Measurements from ENCODE around the gene GPR87. TPM values are rescaled to one million over a fixed set of nuclear protein-coding genes. Genes with fewer than 3 reads are reported as not detected.
A peak's percentile ranks its signal among the peaks of the same experiment; 100 is the strongest.

GPR87 gene, protein sequence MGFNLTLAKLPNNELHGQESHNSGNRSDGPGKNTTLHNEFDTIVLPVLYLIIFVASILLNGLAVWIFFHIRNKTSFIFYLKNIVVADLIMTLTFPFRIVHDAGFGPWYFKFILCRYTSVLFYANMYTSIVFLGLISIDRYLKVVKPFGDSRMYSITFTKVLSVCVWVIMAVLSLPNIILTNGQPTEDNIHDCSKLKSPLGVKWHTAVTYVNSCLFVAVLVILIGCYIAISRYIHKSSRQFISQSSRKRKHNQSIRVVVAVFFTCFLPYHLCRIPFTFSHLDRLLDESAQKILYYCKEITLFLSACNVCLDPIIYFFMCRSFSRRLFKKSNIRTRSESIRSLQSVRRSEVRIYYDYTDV
- total RNA-seq, result not detected in 2 replicates

DNA sequence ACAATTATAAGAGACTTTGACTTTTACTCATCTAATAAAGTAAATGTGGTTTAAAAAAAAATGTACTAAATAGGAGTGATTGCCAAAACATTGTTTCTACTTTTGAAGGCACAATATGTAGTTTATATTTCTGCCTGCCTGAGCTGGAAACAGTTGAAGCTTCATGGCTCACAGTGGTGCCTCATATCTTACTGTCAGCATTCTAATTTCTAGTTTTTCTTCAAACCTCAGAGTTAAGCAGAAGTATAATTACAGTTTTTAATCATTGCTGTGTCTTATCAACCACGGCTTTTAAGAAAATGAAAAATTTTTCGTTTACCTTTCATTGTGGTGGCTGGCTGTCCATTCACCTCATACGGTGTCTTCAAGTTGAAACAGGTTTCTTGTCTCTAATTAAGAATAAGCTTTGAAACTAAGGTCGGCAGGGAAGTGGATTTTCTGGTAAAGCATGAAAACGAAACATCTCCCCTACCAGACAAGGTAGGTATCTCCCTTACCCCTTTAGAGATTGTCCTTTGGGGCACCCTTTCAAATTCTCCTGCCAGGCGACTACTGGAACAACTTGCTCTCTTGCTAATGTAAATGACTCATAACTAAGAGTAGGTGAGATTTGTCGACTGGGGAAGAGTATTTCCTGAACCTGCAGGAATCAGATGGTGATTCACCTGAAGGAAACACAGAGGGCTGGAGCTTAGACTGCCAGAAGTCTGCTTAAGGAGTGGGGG, at the start of gene GPR87:
TSS of gene GPR87 (minus strand) at position 554 of the 725 bp plus-strand sequence. CDS start 16,720 bp downstream, outside the sequence.
- TF ChIP-seq, protein P1, sequence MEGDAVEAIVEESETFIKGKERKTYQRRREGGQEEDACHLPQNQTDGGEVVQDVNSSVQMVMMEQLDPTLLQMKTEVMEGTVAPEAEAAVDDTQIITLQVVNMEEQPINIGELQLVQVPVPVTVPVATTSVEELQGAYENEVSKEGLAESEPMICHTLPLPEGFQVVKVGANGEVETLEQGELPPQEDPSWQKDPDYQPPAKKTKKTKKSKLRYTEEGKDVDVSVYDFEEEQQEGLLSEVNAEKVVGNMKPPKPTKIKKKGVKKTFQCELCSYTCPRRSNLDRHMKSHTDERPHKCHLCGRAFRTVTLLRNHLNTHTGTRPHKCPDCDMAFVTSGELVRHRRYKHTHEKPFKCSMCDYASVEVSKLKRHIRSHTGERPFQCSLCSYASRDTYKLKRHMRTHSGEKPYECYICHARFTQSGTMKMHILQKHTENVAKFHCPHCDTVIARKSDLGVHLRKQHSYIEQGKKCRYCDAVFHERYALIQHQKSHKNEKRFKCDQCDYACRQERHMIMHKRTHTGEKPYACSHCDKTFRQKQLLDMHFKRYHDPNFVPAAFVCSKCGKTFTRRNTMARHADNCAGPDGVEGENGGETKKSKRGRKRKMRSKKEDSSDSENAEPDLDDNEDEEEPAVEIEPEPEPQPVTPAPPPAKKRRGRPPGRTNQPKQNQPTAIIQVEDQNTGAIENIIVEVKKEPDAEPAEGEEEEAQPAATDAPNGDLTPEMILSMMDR (IDR thresholded peaks at IDR 0.05; ENCODE audit: extremely low read depth, low read depth, low read length), result no peak
- H3K4me2 ChIP-seq (ENCODE audit: insufficient read depth, low read length), result no peak within 1 kb of the TSS
- H3K36me3 ChIP-seq (ENCODE audit: insufficient read depth, low read length), result no peaks in the 10 kb centered on the region
- no peak within 1 kb of the TSS for H2AFZ ChIP-seq (ENCODE audit: low read length)
- no peak for DNase-seq (ENCODE audit: insufficient read length, low spot score, missing footprints)
- H4K20me1 ChIP-seq (ENCODE audit: insufficient read depth, low read length), result no peaks in the 10 kb centered on the region
- no peaks in the 10 kb centered on the region for H3K9me3 ChIP-seq (ENCODE audit: low read depth, low read length)
- H3K4me3 ChIP-seq (ENCODE audit: insufficient read depth, low read length), result no peak within 1 kb of the TSS
- no peaks in the 10 kb centered on the region for H3K27me3 ChIP-seq (ENCODE audit: insufficient read depth, low read length)
- H3K4me1 ChIP-seq (ENCODE audit: insufficient read depth, low read length), result peaks cover 31% of the 10 kb centered on the region
- no peaks in the 10 kb centered on the region for H3K79me2 ChIP-seq (ENCODE audit: insufficient read depth, low read length)
- H3K27ac ChIP-seq (ENCODE audit: low read depth, low read length), result no peak within 1 kb of the TSS

DNA sequence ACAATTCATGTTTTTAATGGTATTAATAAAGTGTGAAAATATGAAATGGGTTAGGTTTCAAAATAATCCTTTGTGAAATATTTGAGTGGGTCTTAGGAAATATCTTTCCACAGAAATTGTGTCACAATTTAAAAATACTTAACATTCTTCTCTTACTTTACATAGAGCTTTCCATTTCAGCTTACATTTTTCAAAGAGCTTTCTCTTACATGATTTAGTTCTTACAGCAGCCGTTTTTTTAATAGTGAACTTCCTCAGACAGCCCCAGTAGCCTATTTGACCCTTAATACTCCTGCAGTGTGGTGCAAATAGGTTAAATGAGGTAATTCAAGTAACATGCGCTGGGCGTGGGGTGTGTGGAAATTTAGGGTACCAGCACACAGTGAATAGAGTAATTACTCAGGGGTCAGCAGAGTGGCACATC, 46.1 kb upstream of the GPR87 start:
- no peaks in the 10 kb centered on the region for H3K27me3 ChIP-seq (ENCODE audit: insufficient read depth, low read length)
- DNase-seq (ENCODE audit: insufficient read length, low spot score, missing footprints), result no peak
- H3K27ac ChIP-seq (ENCODE audit: low read depth, low read length), result no peak overlapping the region
- H3K9me3 ChIP-seq (ENCODE audit: low read depth, low read length), result no peaks in the 10 kb centered on the region
- peak overlapping the region; percentile 38 for H3K4me2 ChIP-seq (ENCODE audit: insufficient read depth, low read length)
- peaks cover 19% of the 10 kb centered on the region for H3K4me1 ChIP-seq (ENCODE audit: insufficient read depth, low read length)
- H3K4me3 ChIP-seq (ENCODE audit: insufficient read depth, low read length), result no peak overlapping the region
- TF ChIP-seq, protein P1 (IDR thresholded peaks at IDR 0.05; ENCODE audit: extremely low read depth, low read depth, low read length), result no peak
- no peaks in the 10 kb centered on the region for H3K79me2 ChIP-seq (ENCODE audit: insufficient read depth, low read length)
- H3K36me3 ChIP-seq (ENCODE audit: insufficient read depth, low read length), result no peaks in the 10 kb centered on the region
- H2AFZ ChIP-seq (ENCODE audit: low read length), result no peak overlapping the region
- no peaks in the 10 kb centered on the region for H4K20me1 ChIP-seq (ENCODE audit: insufficient read depth, low read length)

DNA sequence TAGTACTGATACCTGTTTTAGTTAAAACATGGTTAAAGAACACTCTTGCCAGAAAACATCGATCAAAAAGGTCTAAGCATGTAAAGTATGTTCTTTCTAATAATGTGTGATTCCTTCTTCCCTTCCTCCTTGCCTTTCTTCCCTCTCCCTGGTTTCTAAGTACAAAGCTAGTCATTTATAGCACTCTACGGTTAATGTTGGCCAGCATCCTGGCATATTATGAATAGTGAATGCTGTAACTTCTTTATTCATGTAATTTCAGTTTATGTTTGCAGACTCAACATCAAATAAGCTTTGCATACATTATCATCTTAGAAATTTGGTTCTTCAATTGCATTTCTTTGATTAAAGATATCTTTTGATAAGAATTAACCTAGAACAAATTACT, 40.8 kb upstream of the GPR87 start:
- TF ChIP-seq, protein P1 (IDR thresholded peaks at IDR 0.05; ENCODE audit: extremely low read depth, low read depth, low read length), result no peak
- H3K27ac ChIP-seq (ENCODE audit: low read depth, low read length), result no peak overlapping the region
- H3K4me1 ChIP-seq (ENCODE audit: insufficient read depth, low read length), result peaks cover 13% of the 10 kb centered on the region
- H2AFZ ChIP-seq (ENCODE audit: low read length), result peak overlapping the region; percentile 60
- peak overlapping the region; percentile 65 for H3K4me2 ChIP-seq (ENCODE audit: insufficient read depth, low read length)
- H3K27me3 ChIP-seq (ENCODE audit: insufficient read depth, low read length), result no peaks in the 10 kb centered on the region
- H3K36me3 ChIP-seq (ENCODE audit: insufficient read depth, low read length), result no peaks in the 10 kb centered on the region
- H3K79me2 ChIP-seq (ENCODE audit: insufficient read depth, low read length), result no peaks in the 10 kb centered on the region
- H3K9me3 ChIP-seq (ENCODE audit: low read depth, low read length), result no peaks in the 10 kb centered on the region
- H4K20me1 ChIP-seq (ENCODE audit: insufficient read depth, low read length), result no peaks in the 10 kb centered on the region
- DNase-seq (ENCODE audit: insufficient read length, low spot score, missing footprints), result no peak
- peak overlapping the region; percentile 20 for H3K4me3 ChIP-seq (ENCODE audit: insufficient read depth, low read length)
